Measurements from ENCODE around the gene NFATC2.
"Not testable (repeated sequence)": the region's sequence is repeated elsewhere in the genome, so short reads cannot be mapped to it uniquely, and the experiment has no call there.

NFATC2 gene

DNA sequence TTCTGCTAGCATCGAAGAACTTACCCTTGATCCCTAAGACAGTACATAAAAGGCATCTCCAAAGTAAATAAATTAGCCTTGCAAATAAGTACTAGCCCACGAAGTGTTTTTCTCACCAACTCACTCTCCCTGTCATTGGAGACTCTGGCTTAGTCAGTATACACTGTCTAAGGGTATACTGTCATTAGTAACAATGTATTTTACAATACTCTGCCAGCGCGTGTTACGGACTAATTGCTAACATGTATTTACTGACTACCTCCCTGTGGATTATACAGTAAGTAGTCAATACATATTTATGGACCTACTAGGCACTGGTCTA lies 72.1 kb downstream of the NFATC2 start:
- no peak for DNase-seq (ENCODE audit: low spot score)

- no peak for DNase-seq (ENCODE audit: low spot score)
These were observed 72.7 kb downstream of the NFATC2 start for GRCh38 chr20:51469578-51470498.

DNA sequence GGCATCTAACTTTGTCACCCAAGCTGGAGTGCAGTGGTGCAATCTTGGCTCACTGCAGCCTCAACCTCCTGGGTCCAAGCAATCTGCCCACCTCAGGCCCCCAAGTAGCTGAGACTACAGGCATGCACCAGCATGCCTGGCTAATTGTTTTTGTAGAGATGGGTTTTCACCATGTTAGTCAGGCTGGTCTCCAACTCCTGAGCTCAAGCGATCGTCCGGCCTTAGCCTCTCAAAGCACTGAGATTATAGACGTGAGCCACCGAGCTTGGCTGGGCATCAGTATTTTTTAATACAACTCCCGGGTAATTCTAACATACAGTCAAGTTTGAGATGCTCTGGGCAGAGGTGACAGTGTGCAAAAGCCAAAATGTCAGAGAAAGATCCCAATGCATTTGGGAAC lies 73.5 kb downstream of the NFATC2 start:
- DNase-seq (ENCODE audit: low spot score): no peak

DNA sequence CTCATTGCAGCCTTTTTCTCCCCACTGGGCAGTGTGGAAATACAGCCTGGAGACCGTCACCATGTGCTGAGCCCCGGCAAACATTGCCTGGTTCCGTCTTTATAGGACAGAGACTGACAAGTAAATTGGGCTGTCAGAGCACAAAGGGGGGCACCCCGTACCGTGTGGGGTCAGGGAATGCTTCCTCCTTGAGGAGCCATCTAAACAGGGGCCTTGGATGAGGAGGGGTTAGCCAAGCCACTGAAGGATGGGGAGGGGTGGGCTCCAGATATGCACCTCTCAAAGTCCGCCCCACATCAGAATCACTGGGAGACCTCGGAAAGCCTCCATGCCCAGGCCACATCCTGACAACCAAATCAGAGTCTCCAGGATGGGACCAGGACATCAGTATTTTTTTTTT lies 73.9 kb downstream of the NFATC2 start:
- no peak for DNase-seq (ENCODE audit: low spot score)

- no peak for DNase-seq (ENCODE audit: low spot score)
These were observed 74.4 kb downstream of the NFATC2 start for GRCh38 chr20:51467956-51468626.

DNA sequence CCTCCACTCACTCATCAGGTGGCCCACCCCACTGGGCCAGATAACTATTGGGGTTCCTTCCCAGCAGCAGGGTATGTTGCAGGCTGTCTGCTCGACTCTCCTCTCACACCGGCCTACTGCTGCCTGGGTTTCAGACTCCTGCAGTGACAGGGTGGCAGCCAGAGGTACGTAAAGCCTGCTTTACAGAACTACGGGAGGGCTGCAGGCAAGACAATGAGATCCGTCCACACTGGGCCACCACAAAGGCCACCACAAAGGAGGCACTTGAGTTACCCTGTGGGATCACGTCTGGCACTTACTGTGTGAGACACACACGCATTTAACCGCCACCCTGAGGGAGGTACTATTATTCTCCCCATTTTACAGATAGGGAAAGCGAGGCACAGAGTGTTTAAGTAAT lies 78.5 kb downstream of the NFATC2 start:
- no peak for DNase-seq (ENCODE audit: low spot score)

GRCh38 chr20:51463560-51463959 lies 79.0 kb downstream of the NFATC2 start:
- no peak for DNase-seq (ENCODE audit: low spot score)

- peak; percentile 67 for DNase-seq (ENCODE audit: low spot score)
These were observed 79.8 kb downstream of the NFATC2 start for GRCh38 chr20:51462566-51463276.

- DNase-seq (ENCODE audit: low spot score): not testable (repeated sequence)
These were observed 80.7 kb downstream of the NFATC2 start for GRCh38 chr20:51461846-51462245.

- DNase-seq (ENCODE audit: low spot score): no peak
These were observed 81.2 kb downstream of the NFATC2 start for GRCh38 chr20:51461306-51461705.

DNA sequence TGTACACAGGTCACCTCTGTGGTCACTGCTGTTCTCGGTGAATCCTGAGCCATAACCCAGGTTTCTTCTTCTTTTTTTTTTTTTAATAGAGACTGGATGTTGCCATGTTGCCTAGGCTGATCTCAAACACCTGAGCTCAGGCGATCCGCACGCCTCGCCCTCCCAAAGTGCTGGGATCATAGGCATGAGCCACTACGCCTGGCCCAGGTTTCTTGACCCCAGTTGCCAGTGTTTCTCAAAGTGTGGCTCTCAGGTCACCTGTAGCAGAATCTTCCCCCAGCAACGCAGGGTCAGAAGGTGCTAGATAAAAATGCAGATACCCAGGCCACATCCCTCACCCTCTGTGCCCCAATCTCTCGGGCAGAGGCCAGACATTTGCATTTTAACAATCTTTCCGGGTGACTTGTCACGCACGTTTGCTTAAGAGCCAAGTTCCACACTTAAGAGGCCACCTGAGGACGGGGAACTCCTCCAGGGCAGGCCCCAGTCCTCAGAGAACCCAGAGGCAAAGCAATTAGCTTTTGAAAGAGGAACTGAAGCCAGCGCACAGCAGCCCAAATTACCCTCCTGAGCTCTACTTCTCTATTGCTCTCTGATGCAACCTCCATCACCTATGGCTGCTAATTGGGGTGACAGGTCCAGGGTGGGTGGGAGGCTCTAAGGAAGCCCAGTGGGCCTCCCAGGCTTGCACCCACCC lies 81.8 kb downstream of the NFATC2 start:
- DNase-seq (ENCODE audit: low spot score): no peak

- no peak for DNase-seq (ENCODE audit: low spot score)
These were observed 82.4 kb downstream of the NFATC2 start for GRCh38 chr20:51460163-51460562.

- DNase-seq (ENCODE audit: low spot score): no peak
These were observed 83.6 kb downstream of the NFATC2 start for GRCh38 chr20:51458751-51459439.

GRCh38 chr20:51457533-51457932 lies 85.0 kb downstream of the NFATC2 start:
- no peak for DNase-seq (ENCODE audit: low spot score)

DNA sequence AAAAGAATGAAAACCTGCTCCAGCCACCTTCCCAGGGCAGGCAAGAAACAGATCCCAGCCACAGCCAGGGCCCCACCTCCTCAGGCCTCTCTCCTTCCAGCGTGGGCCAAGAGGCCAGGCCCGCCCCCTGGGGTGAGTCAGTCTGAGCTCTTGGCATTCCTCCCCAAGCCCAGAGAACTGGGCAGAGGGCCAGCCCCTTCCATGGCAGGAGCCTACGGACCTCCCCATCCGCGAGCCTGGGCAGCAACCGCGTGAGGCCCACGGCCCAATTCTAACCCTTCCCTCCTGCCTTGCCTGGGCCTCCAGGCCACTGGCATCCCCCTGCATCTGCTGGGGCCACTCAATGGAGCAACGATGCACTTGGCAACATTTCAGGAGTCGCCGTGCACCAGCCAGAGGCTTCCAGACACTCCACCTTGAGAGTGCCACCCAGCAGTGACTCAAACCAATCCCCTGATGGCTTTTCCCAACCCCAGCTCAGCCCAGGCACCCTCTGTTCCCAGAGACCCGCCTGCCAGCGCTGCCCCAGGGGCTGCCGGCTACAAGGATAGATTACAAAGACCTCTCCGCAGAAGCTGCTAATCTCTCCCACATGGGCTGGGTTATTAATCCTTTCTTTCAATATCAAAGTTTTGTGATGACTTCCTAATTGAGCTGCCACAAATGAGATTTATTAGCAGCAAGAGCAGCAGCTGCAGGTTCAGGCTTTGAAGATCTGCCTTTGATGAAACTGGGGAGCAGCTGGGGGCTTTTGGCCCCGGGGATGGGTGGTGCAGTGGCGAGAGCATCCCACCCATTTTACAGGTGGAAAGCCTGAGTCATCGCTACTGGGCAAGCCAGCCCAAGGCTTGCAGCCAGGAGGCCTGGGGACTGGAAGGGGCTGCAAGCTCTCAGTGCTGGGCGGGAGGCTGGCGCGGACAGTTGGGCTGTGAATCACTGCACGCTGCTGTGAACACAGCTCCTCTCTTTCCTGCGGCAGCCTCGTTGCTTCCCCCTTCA lies 85.7 kb downstream of the NFATC2 start:
- DNase-seq (ENCODE audit: low spot score): peak; percentile 85

- no peak for DNase-seq (ENCODE audit: low spot score)
These were observed 88.2 kb downstream of the NFATC2 start for GRCh38 chr20:51454250-51454865.

DNA sequence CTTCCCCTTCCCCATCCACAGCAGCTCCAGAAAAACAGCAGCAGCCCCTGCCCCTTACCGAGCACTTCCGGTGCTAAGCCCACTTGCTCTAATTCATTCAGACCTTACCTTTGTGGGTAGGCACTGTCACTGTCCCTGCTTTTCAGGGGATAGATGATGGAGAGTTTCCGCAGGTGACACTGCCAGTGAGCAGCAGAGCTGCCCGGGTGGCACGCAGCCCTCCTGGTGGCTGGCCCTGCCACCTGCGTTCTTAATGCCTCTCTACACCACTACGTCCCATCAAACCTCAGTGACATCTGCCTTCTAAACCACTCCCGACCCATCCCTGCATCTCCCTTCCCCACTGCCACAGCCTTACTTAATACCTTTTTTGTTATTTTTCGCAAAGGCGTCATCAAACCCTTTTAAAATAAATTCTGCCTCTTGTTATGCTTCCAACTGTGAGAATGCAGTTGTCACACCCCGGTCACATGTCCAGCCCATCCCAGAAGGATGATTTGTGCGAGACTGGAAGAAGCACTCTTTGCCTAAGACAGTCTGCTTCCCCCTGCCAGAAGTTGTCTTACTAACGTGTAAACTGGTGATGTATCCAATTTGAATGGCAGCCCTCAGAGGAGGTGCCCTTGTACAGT lies 89.7 kb downstream of the NFATC2 start:
- DNase-seq (ENCODE audit: low spot score): no peak

GRCh38 chr20:51452091-51452613 lies 90.4 kb downstream of the NFATC2 start:
- no peak for DNase-seq (ENCODE audit: low spot score)

DNA sequence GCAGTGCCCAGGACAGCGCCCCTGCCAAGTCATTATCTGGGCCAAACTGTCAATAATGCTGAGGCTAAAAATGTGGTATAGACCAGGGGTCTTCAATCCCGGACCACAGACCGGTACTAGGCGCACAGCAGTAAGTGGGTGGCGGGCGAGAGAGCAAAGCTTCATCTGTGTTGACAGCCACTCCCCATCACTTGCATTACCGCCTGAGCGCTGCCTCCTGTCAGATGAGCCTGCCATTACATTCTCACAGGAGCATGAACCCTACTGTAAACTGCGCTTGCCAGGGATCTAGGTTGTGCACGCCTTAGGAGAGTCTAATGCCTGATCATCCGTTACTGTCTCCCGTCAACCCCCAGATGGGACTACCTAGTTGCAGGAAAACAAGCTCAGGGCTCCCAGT lies 91.0 kb downstream of the NFATC2 start:
- DNase-seq (ENCODE audit: low spot score): no peak

All from pons (tissue), 1 donor.